ENCODE measurements around the gene IL1RAPL1.

DNA sequence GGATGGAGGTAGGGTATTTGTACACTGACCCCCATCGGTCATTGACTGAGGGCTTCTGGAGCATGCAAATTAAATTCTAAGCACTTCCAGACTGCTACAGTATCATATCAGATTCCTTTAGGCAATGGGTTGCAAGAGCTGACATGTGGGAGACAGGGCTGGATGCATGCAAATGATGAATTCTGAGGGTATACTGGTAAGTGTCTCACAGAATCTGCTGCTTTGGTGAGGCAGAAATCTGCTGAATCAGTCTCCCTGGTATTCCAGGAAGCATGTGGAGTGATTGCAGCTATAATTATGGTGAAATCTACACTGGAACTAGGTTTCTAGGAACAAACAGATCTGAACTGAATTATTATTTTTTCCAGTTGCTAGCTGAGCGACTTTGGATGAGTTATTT lies 943.3 kb downstream of the IL1RAPL1 start:
- TF ChIP-seq, protein P1, sequence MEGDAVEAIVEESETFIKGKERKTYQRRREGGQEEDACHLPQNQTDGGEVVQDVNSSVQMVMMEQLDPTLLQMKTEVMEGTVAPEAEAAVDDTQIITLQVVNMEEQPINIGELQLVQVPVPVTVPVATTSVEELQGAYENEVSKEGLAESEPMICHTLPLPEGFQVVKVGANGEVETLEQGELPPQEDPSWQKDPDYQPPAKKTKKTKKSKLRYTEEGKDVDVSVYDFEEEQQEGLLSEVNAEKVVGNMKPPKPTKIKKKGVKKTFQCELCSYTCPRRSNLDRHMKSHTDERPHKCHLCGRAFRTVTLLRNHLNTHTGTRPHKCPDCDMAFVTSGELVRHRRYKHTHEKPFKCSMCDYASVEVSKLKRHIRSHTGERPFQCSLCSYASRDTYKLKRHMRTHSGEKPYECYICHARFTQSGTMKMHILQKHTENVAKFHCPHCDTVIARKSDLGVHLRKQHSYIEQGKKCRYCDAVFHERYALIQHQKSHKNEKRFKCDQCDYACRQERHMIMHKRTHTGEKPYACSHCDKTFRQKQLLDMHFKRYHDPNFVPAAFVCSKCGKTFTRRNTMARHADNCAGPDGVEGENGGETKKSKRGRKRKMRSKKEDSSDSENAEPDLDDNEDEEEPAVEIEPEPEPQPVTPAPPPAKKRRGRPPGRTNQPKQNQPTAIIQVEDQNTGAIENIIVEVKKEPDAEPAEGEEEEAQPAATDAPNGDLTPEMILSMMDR (IDR thresholded peaks at IDR 0.05; ENCODE audit: poor library complexity, severe bottlenecking), result no peak
- TF ChIP-seq EZH2 (IDR thresholded peaks at IDR 0.05; ENCODE audit: borderline replicate concordance, insufficient read depth, low read length, poor library complexity, severe bottlenecking) (no peak), EP300 (conservative IDR thresholded peaks at IDR 0.05; ENCODE audit: poor library complexity, severe bottlenecking) (no peak), TAF1 (IDR thresholded peaks at IDR 0.05; ENCODE audit: low read depth) (no peak), POLR2AphosphoS5 (IDR thresholded peaks at IDR 0.05) (no peak), SMC3 (conservative IDR thresholded peaks at IDR 0.05; ENCODE audit: poor library complexity) (no peak)
